ENCODE data around the gene OR10A6. TPM values are rescaled to one million over a fixed set of nuclear protein-coding genes. Genes with fewer than 3 reads are reported as not detected.

Gene OR10A6
- total and polyA plus RNA-seq, 2 donors (not counting 1 experiment from before 2014, with no cell fraction given): under 0.01 to 0.06 TPM

GRCh38 chr11:7944123-7944522 lies 13.1 kb upstream of the OR10A6 start:
- Histone ChIP-seq H3K9ac (ENCODE audit: insufficient read depth, low read length) (no peak overlapping the region), H3K9me3 (ENCODE audit: control insufficient read depth, insufficient read depth, low read depth, low read length) (no peaks in the 10 kb centered on the region), H3K79me2 (ENCODE audit: control insufficient read depth, insufficient read depth, low read length) (no peaks in the 10 kb centered on the region), H3K4me1 (ENCODE audit: control insufficient read depth, extremely low read depth, insufficient read depth, low read length) (no peaks in the 10 kb centered on the region), H2AFZ (ENCODE audit: low read length) (no peak overlapping the region), H3K27me3 (ENCODE audit: control insufficient read depth, insufficient read depth, low read length) (no peaks in the 10 kb centered on the region), H3K36me3 (ENCODE audit: control insufficient read depth, insufficient read depth, low read length) (no peaks in the 10 kb centered on the region), H3K4me3 (replicated peaks in 1 of 4; ENCODE audit: control extremely low read depth in 1 of 4, insufficient read depth in 1 of 4, low read depth in 3 of 4, low read length in 4 of 4) (no peak overlapping the region), H4K20me1 (ENCODE audit: control insufficient read depth, extremely low read depth, insufficient read depth, low read length) (no peaks in the 10 kb centered on the region), H3K4me2 (ENCODE audit: extremely low read depth, insufficient read depth, low read length) (no peak overlapping the region), H3K27ac (ENCODE audit: insufficient read depth, low read length) (no peak overlapping the region)
- no peak for TF ChIP-seq CTCF (conservative IDR thresholded peaks at IDR 0.05 in 1 of 2, IDR thresholded peaks at IDR 0.05 in 1 of 2; ENCODE audit: low read depth in 1 of 2, low read length in 2 of 2)
- TF ChIP-seq EZH2 (IDR thresholded peaks at IDR 0.05; ENCODE audit: low read length, missing control alignments): no peak
- DNase-seq (ENCODE audit: low read depth in 2 of 2): no peak

GRCh38 chr11:7941608-7942007 lies 10.5 kb upstream of the OR10A6 start, which contains the start of gene OR10A3:
Gene OR10A3, minus strand, starts transcription at chr11:7941708. Its CDS starts 2,188 bp downstream, at chr11:7939520.
- H3K9me3 ChIP-seq (ENCODE audit: control insufficient read depth, insufficient read depth, low read depth, low read length): no peaks in the 10 kb centered on the region
- H2AFZ ChIP-seq (ENCODE audit: low read length): no peak within 1 kb of the TSS
- no peaks in the 10 kb centered on the region for H3K27me3 ChIP-seq (ENCODE audit: control insufficient read depth, insufficient read depth, low read length)
- no peaks in the 10 kb centered on the region for H3K4me1 ChIP-seq (ENCODE audit: control insufficient read depth, extremely low read depth, insufficient read depth, low read length)
- DNase-seq (ENCODE audit: low read depth in 2 of 2): no peak
- H3K4me3 ChIP-seq (replicated peaks in 1 of 4; ENCODE audit: control extremely low read depth in 1 of 4, insufficient read depth in 1 of 4, low read depth in 3 of 4, low read length in 4 of 4): no peak within 1 kb of the TSS
- no peaks in the 10 kb centered on the region for H3K36me3 ChIP-seq (ENCODE audit: control insufficient read depth, insufficient read depth, low read length)
- no peak within 1 kb of the TSS for H3K27ac ChIP-seq (ENCODE audit: insufficient read depth, low read length)
- TF ChIP-seq CTCF (conservative IDR thresholded peaks at IDR 0.05 in 1 of 2, IDR thresholded peaks at IDR 0.05 in 1 of 2; ENCODE audit: low read depth in 1 of 2, low read length in 2 of 2) (no peak), EZH2 (IDR thresholded peaks at IDR 0.05; ENCODE audit: low read length, missing control alignments) (no peak)
- no peak within 1 kb of the TSS for H3K4me2 ChIP-seq (ENCODE audit: extremely low read depth, insufficient read depth, low read length)
- H4K20me1 ChIP-seq (ENCODE audit: control insufficient read depth, extremely low read depth, insufficient read depth, low read length): no peaks in the 10 kb centered on the region
- no peaks in the 10 kb centered on the region for H3K79me2 ChIP-seq (ENCODE audit: control insufficient read depth, insufficient read depth, low read length)
- H3K9ac ChIP-seq (ENCODE audit: insufficient read depth, low read length): no peak within 1 kb of the TSS

- Histone ChIP-seq H3K27me3 (ENCODE audit: control insufficient read depth, insufficient read depth, low read length) (no peaks in the 10 kb centered on the region), H3K4me3 (replicated peaks in 1 of 4; ENCODE audit: control extremely low read depth in 1 of 4, insufficient read depth in 1 of 4, low read depth in 3 of 4, low read length in 4 of 4) (no peak overlapping the region), H3K27ac (ENCODE audit: insufficient read depth, low read length) (no peak overlapping the region), H3K4me1 (ENCODE audit: control insufficient read depth, extremely low read depth, insufficient read depth, low read length) (no peaks in the 10 kb centered on the region), H4K20me1 (ENCODE audit: control insufficient read depth, extremely low read depth, insufficient read depth, low read length) (no peaks in the 10 kb centered on the region), H3K9me3 (ENCODE audit: control insufficient read depth, insufficient read depth, low read depth, low read length) (no peaks in the 10 kb centered on the region), H3K79me2 (ENCODE audit: control insufficient read depth, insufficient read depth, low read length) (no peaks in the 10 kb centered on the region), H3K4me2 (ENCODE audit: extremely low read depth, insufficient read depth, low read length) (no peak overlapping the region), H3K9ac (ENCODE audit: insufficient read depth, low read length) (no peak overlapping the region), H3K36me3 (ENCODE audit: control insufficient read depth, insufficient read depth, low read length) (no peaks in the 10 kb centered on the region), H2AFZ (ENCODE audit: low read length) (no peak overlapping the region)
- TF ChIP-seq EZH2 (IDR thresholded peaks at IDR 0.05; ENCODE audit: low read length, missing control alignments) (no peak), CTCF (conservative IDR thresholded peaks at IDR 0.05 in 1 of 2, IDR thresholded peaks at IDR 0.05 in 1 of 2; ENCODE audit: low read depth in 1 of 2, low read length in 2 of 2) (no peak)
- no peak for DNase-seq (ENCODE audit: low read depth in 2 of 2)
Measured at GRCh38 chr11:7941146-7941545, 10.1 kb upstream of the OR10A6 start.

Measured in fibroblast of lung (primary cell).